Measurements from ENCODE around the gene TIGD3.
"Not testable (repeated sequence)": the region's sequence is repeated elsewhere in the genome, so short reads cannot be mapped to it uniquely, and the experiment has no call there.

Gene TIGD3

DNA sequence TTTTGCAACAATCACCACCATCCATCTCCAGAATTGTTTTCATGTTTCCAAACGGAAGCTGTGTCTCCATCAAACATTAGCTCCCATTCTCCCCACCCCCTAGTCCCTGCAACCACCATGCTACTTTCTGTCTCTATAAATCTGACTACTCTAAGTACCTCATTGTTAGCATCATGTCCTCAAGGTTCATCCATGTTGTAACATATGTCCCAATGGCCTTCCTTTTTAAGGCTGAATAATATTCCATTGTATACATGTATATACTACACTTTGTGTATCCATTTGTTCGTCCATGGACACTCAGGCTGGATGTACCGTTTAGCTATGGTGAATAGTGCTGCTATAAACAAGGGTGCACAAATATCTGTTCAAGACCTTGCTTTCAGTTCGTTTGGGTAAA, 29.1 kb upstream of the TIGD3 start:
- no peak for DNase-seq

DNA sequence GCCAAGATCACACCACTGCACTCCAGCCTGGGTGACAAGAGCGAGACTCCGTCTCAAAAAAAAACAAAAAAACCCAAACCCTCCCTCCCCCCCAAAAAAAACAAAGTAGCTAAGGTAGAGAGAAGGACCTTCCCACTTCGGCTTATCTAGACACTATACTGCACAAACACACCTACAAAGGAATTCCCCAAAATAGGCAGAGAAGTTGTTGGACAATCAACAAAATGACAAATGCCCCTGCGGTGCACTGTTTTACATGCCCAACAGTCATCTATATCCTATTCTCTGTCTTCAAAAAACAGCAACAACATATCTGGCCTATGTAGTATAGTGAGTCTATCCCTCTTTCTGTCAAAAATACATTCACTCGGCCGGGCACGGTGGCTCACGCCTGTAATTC, 27.5 kb upstream of the TIGD3 start:
- no peak for DNase-seq

DNA sequence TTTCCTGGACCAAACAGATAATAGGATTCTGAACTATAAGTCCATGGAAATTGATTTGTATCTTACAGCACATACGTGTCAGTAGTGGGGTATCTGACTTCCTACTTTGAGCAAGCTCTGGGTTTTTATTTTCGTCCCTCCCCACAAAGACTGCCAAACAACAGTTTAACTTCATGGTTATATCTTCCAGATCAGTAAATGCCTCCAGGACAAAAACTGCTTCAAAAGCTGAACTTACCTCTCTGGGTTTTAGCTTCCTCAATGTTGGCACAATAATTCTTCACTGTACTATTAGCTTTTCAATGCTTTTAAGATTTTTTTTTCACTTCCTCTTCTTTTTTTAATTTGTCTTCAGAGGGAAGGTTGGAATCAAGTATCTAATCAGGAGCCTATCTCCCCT, 25.1 kb upstream of the TIGD3 start:
- no peak for DNase-seq

DNA sequence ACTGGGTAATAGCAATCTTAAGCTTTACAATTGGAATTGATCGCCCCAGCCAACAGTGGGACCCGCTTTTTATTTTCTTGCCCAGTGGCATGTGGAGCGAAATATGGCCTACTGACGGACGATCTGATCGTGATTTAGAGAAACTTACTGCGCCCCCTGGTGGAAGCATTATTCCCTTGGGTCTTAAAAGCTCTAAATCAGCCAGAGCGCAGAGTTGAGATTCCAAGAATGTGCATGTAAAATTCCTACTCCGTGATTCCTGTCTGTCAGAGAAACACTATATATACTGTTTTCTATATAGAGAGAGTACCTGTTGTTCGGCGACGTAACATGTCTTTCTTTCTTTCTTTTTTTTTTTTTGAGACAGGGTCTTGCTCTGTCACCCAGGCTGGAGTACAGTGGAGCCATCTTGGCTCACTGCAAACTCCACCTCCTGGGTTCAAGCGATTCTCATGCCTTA, 24.6 kb upstream of the TIGD3 start:
- DNase-seq = peak; percentile 57

DNA sequence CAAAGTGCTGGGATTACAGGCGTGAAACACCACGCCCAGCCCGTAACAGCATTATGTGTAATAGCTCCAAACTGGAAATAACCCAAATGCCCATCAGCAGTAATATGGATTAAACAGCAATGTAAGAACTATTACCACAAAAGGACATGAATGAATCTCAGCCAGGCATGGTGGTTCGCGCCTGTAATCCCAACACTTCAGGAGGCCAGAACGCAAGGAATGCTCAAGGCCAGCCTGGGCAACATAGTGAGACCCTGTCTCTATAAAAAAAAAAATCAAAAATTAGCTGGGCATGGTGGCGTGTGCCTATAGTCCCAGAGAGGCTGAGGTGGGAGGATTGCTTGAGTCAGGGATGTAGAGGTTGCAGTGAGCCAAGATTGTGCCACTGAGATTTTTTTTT, 24.0 kb upstream of the TIGD3 start:
- DNase-seq = no peak

DNA sequence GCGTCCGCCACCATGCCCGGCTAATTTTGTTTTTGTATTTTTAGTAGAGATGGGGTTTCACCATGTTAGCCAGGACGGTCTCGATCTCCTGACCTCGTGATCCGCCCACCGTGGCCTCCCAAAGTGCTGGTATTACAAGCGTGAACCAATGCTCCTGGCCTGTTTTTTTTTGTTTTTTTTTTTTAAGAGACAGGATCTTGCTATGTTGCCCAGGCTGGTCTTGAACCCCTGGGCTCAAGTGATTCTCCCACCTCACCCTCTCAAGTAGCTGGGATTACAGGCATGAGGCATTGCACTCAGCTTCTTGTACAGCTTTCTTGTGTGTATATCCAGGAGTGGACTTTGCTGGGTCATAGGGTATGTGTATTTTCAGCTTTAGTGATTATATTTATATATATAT, 22.0 kb upstream of the TIGD3 start:
- DNase-seq = not testable (repeated sequence)

DNA sequence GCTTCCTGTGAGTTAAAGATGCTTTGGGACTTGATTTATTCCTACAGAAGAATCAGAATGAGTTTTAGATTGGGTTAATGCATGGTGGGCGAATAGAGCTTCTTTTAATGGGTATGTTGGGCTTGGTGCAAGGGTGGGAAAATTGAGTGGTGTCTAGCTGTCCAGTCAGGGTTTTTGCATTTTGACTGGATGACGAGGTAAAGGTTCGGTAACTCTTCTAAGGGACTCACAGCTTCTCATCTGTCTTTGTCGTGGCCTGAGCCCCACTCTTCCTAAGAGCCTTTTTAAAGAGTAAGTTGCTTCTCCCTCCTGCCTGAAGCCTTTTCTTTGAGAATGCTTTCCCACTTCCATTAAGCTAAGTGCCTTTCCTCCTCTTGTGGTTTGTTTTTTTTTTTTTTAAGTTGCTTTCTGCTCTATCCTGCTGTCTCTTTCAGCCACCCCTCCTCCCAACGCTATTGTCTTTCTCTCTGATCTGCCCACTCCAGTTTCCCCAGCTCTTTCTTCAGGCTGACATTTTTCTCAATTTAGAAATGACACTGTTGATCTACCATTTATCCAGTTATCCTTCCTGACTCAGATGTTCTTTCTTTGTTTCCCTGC, 19.8 kb upstream of the TIGD3 start:
- no peak for DNase-seq

DNA sequence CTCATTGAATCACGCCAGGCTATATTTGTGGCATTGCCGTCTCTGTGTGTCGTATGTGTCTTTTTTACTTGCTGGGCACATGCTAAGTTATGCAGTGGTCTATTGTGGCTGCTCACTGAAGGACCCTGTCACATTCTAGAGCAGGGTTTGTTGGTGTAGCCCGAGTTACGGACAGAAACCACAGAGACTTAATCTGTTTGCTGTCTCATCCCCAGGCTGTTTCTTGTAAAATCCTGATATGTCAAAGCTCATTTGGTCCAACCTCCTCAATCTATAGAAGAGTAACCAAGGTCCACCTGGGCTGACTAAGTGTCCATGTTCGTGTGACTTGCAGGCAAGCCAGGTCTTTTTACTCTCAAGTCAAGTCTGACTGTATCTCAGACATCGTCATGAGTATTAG, 15.9 kb upstream of the TIGD3 start:
- DNase-seq = no peak

DNA sequence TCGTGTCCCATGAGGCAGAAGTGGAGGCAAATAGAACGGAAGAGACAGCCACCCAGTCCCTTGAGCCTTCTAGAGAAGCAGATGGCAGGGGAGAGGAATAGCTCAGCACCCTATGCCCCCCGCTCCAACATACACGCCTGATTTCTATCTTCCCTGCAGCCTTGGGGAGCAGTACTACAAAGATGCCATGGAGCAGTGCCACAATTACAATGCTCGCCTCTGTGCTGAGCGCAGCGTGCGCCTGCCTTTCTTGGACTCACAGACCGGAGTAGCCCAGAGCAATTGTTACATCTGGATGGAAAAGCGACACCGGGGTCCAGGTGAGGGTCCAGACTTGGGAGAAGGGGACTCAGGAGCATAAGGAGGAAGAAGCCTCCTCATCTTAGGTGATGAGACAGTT, 14.3 kb upstream of the TIGD3 start:
- no peak for DNase-seq

DNA sequence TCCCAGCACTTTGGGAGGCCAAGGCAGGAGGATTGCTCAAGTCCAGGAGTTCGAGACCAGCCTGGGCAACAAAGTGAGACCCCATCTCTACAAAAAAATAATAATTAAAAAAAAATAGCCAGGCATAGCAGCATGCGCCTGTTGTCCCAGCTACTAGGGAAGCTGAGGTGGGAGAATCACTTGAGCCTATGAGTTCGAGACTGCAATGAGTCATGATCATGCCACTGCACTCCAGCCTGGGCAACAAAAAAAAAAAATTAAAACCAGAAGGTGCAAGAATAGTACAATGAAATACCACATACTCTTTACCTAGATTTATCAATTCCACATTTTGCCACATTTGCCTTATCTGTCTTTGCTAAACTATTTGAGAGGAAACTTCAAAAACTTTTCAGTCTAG, 12.7 kb upstream of the TIGD3 start:
- DNase-seq = no peak

DNA sequence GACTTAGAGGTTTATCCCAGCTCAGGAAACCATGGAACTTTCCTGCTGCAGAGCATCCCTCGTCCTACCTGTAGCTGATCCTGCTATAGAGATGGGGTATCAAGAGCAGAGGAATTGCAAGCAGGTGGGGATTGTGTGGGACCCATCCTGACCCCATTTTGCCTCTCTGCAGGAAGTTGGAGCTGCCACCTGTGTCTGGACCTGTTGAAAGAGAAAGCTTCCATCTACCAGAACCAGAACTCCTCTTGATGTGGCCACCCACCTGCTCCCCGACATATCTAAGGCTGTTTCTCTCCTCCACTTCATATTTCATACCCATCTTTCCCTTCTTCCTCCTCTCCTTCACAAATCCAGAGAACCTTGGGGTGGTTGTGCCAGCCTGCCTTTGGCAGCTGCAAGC, 3.0 kb upstream of the TIGD3 start:
- no peak for DNase-seq

DNA sequence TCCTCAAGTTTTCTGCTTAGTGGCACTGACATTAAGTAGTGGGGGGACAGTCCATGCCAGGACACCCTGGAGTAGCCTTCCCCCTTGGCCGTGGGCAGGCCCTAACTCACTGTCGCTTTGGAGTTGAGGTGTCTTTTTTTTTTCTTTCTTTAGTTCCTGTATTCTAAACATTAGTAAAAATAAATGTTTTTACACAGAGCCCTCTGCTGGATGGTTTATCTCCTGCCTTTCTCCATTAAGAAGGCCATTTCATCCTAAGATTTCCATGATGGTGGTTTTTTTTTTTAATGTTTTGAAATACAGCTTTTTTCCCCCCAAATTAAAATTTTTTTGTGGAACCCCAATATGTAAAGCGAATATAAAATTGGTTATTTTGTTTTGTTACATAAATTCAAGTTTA, 1.8 kb upstream of the TIGD3 start:
- DNase-seq = no peak

DNA sequence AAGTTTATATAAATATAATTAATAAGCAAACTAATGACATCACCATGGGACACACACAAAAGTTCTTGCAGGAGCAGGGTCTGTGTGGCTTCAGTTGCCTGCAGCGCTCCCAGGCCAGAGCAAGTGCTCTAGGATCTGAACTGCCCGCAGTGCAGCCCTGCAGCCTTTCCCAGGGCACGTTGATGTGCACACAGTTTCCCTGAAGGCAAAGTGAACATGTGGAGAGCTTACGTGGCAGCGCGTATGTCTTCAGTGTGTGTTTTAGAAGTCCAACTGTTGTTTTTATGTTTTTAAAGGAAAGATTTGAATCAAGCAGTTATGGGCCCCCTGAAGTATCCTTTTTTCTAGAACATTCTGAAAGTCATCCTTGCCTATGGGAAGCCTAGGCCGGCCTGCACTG, 1.2 kb upstream of the TIGD3 start:
- no peak for DNase-seq

DNA sequence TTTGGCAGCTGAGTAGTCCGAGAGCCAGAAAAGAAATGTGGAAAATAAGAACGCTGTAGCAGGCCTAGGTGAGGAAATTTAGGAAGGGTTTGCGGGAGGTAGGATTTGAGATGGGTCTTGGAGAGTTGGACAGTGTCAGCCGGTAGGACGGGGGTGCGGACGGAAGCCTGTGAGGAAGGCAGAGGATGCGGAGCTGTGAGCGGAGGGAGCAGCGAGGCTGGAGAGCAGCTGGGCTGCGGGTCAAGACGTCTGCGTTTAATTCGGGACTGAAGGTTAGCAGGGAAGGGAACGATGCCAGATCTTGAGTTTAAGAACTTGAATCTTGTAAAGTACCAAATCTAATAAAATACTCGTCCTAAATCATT, 669 bp upstream of the TIGD3 start:
- no peak for DNase-seq

DNA sequence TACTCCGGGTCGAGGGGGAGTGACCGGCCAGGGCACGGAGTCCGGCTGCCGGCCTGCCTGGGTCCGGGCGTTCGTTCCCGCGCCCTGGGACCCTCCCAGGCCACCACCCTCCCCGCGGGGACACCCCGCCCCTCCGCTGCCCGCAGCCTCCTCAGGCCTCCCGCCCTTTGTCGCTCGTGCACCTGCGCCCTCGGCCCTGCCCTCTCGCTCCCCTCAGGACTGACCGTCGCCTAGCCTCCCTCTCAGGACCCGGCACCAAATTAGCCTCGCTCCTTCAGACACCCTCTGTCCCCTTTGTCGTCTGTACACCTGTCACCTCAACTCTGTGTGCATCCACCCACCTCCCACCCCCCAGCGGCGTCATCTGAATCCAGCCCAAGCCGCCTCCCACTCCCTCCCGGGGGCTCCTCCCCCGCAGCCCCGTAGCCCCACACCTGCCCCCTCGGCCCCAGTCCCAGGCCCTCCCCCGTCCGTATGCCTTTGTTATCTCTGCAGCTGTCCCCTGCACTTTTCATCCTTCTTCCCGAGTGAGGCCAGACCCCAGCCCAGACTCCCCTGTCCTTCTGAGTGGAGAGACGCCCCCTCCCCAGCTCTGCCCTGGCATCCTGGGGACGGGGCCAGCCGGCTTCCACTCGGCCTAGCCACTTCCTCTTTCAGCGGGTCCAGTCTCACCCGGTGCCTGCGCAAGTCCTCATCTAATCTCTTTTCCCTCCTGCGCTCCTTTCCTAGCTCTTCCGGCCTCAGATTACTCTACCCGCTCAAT, 643 bp downstream of the TIGD3 start:
- DNase-seq = no peak

DNA sequence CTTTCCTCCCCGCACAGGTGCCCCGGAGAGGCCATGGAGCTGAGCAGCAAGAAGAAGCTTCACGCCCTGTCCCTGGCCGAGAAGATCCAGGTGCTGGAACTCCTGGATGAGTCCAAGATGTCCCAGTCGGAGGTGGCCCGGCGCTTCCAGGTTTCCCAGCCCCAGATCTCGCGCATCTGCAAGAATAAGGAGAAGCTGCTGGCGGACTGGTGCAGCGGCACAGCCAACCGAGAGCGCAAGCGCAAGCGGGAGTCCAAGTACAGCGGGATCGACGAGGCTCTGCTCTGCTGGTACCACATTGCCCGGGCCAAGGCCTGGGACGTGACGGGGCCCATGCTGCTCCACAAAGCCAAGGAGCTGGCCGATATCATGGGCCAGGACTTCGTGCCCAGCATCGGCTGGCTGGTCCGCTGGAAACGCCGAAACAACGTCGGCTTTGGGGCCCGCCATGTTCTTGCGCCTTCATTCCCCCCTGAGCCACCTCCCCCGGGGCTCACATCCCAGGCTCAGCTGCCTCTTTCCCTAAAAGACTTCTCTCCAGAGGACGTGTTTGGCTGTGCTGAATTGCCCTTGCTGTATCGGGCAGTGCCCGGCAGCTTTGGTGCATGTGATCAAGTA, 1.3 kb downstream of the TIGD3 start:
- no peak for DNase-seq

DNA sequence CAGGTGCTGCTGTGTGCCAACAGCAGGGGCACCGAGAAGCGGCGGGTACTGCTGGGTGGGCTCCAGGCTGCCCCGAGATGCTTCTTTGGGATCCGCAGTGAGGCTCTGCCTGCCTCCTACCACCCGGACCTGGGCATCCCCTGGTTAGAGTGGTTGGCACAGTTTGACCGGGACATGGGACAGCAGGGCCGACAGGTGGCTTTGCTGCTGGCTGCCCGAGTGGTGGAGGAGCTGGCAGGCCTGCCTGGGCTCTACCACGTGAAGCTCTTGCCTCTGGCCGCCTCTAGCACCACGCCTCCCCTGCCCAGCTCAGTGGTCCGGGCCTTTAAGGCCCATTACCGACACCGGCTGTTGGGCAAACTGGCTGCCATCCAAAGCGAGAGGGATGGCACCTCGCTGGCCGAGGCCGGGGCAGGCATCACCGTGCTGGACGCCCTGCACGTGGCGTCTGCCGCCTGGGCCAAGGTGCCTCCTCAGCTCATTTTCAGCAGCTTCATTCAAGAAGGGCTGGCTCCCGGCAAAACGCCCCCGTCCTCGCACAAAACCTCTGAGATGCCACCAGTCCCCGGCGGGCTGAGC, 1.9 kb downstream of the TIGD3 start:
- no peak for DNase-seq

DNA sequence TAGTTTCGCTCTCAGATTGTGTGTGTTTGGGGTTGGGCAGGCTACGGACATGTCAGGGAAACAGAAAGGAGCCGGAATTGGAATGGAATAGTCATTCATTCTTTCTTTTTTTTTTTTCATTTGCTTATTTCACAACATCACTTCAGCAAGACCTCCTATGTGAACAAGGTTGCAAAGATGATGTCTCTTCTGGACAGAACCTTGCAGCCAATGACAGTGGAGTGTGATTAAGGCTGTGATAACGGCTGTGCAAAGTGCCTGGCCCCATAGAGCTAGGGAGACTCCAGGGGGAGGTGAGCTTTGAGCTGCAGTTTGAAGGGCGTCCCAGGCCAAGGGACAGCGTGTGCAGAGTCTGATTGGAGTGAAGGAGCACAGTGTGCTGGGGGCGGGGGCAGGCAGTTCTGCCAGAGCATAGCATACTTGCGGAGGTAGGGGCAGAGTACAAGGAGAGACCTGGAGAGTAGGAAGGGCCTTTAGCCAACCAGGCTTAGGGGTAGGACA, 3.4 kb downstream of the TIGD3 start:
- no peak for DNase-seq

DNA sequence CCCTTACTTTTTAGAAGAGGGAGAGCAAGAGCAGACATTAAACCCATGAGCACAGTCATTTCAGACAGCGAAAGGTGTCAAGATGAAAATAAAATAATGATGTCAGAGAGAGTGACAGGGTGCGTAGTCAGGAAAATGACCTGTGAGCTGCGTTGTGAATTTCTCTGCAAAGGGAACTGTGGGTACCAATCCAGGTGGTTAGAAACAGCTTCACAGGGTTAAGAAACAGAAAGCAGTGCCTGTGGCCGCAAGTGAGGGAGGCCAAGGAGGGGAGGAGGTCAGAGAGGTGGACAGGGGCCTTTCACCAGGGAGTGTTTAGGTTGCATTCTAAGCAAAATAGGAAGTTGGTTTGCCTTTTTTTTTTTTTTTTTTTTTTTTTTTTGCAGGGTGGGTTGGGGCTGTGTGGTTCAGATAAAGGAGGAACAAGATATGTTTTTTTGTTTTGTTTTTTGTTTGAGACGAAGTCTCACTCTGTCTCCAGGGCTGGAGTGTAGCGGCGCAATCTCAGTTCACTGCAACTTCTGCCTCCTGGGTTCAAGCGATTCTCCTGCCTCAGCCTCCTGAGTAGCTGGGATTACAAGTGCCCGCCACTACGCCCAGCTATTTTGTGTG, 7.9 kb downstream of the TIGD3 start:
- no peak for DNase-seq

DNA sequence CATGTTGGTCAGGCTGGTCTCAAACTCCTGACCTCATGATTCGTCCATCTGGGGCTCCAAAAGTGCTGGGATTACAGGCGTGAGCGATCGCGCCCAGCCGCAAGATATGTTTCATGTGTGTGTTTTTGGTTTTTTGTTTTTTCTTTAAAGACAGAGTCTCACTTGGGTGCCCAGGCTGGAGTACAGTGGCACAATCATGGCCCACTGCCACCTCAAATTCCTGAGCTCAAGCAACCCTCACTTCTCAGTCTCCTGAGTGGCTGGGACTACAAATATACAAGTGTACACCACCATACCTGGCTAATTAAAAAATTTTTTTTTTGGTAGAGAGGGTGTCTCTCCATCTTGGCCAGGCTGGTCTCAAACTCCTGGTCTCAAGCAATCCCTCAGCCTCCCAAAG, 8.4 kb downstream of the TIGD3 start:
- no peak for DNase-seq

DNA sequence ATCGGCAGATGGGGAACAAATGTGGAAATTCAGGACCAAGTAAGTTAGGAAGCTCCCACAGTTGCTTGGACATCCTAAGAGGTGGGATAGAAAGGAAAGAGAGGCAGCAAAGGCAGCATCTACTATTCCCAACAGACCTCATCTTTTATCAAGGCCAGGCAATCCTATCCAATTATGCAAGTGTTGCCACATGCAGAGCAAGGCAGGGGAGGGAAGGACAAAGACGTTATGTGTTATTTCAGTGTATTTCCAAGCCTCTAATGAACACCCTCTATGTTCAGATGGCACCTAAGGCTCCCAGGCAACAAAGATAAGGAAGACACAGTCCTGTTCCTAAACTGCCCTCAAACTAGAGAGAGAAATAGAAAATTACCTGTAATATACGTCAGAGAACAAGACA, 9.2 kb downstream of the TIGD3 start:
- DNase-seq = no peak

DNA sequence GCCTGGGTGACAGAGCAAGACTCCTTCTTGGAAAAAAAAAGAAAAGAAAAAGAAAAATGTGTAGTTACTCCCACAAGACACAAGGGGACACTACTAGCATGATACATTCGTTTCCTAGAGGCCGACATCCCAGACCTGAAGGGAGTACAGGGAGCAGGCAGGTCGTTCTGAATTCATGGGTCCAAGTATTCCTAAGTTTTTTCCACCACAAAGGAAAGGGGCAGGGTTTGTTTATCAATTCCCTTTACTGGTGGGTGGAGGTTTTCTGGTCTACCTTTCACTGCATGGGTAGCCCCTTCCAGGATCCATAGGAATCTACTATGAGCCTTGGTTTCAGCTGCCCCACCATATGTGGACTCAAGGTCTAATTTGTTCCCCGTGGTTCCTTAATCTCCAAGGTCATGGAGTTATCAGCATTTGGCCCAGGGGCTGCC, 11.8 kb downstream of the TIGD3 start:
- peak; percentile 80 for DNase-seq

DNA sequence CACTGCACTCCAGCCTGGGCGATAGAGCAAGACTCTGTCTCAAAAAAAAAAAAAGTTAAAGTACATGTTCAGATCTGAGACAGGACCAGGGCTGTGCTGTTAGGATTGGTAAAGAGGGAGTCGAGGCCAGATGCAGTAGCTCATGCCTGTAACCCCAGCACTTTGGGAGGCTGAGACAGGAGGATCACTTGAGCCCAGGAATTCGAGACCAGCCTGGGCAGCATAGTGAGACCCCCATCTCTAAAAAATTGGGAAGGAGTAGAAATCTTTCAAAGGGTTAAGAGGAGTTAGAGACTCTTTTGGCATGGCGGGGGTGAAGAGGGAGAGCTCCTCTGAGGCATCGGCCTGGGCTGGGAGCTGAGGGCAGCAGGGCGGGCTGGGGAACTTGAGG, 16.1 kb downstream of the TIGD3 start:
- no peak for DNase-seq
